K562 (cell line): ENCODE results near the gene PGAP3. TPM values are rescaled to one million over a fixed set of nuclear protein-coding genes. Genes with fewer than 3 reads are reported as not detected.

ENCODE experiments used
- BCLAF1 ChIP-seq, 2 experiments: fragments of 450-650 bp in 1 of 2; IDR thresholded peaks; 2 replicates each; pipeline ENCODE4 v1.6.1; 2011 to 2017; ENCODE audit warnings: low read depth in 2 of 2, antibody characterized with exemption in 1 of 2, borderline replicate concordance in 1 of 2, low read length in 1 of 2, mild to moderate bottlenecking in 1 of 2, mixed read lengths in 1 of 2; ENCODE audit not compliant: control insufficient read depth in 1 of 2
- BCOR ChIP-seq: fragments of 450-650 bp; IDR thresholded peaks from 2 replicates; pipeline ENCODE4 v1.6.1; 2016
- BRD4 ChIP-seq: fragments of 200-600 bp; sonication (generic); IDR thresholded peaks from 2 replicates; pipeline ENCODE4 v1.6.1; 2017; ENCODE audit warnings: inconsistent platforms
- BRF2 ChIP-seq: IDR thresholded peaks from 3 replicates; pipeline ENCODE4 v1.6.1; 2011; ENCODE audit warnings: borderline replicate concordance, mild to moderate bottlenecking; ENCODE audit not compliant: insufficient read length, insufficient read depth
- CBX3 ChIP-seq, 2 experiments: IDR thresholded peaks; 1 replicate in 1 of 2; 2 replicates in 1 of 2; pipeline ENCODE4 v1.6.1; 2012; ENCODE audit warnings: inconsistent platforms in 2 of 2, low read length in 2 of 2, borderline replicate concordance in 1 of 2, control low read depth in 1 of 2
- CLOCK ChIP-seq: fragments of 250-450 bp; sonication (Bioruptor Pico); IDR thresholded peaks from 2 replicates; pipeline ENCODE4 v1.4.0; 2020; ENCODE audit warnings: mild to moderate bottlenecking, moderate library complexity, borderline replicate concordance
- CSDE1 ChIP-seq, 2 experiments: fragments of 450-650 bp; IDR thresholded peaks; 2 replicates each; pipeline ENCODE4 v1.6.1; 2016; ENCODE audit warnings: mild to moderate bottlenecking in 1 of 2
- ELF4 ChIP-seq: fragments of 450-650 bp; formaldehyde crosslinking; IDR thresholded peaks from 2 replicates; pipeline ENCODE4 v1.4.0; 2022; ENCODE audit warnings: missing genetic modification characterization
- MAFK ChIP-seq: IDR thresholded peaks from 2 replicates; pipeline ENCODE4 v1.6.1; 2011; ENCODE audit warnings: low read length, improper control_type of control experiment
- MTA1 ChIP-seq: fragments of 450-650 bp; IDR thresholded peaks from 2 replicates; pipeline ENCODE4 v1.6.1; 2017; ENCODE audit warnings: borderline replicate concordance
- NFRKB ChIP-seq: fragments of 450-650 bp; IDR thresholded peaks from 2 replicates; pipeline ENCODE4 v1.6.1; 2016; ENCODE audit warnings: low read depth
- PHF21A ChIP-seq: fragments of 450-650 bp; IDR thresholded peaks from 2 replicates; pipeline ENCODE4 v1.6.1; 2017; ENCODE audit warnings: low read depth, borderline replicate concordance
- PTTG1 ChIP-seq: fragments of 450-650 bp; IDR thresholded peaks from 2 replicates; pipeline ENCODE4 v1.6.1; 2016; ENCODE audit warnings: low read depth, mild to moderate bottlenecking, missing genetic modification characterization, missing compliant biosample characterization
- PYGO2 ChIP-seq: fragments of 450-650 bp; IDR thresholded peaks from 2 replicates; pipeline ENCODE4 v1.6.1; 2016; ENCODE audit warnings: mild to moderate bottlenecking, missing genetic modification characterization, moderate library complexity, missing compliant biosample characterization
- SMARCA4 ChIP-seq: fragments of 450-650 bp; IDR thresholded peaks from 2 replicates; pipeline ENCODE4 v1.6.1; 2016
- SOX6 ChIP-seq: fragments of 450-650 bp; IDR thresholded peaks from 2 replicates; pipeline ENCODE4 v1.6.1; 2014; ENCODE audit warnings: mild to moderate bottlenecking
- ZBTB9 ChIP-seq: fragments of 450-650 bp; formaldehyde crosslinking; IDR thresholded peaks from 2 replicates; pipeline ENCODE4 v1.4.0; 2020; ENCODE audit warnings: mild to moderate bottlenecking, moderate library complexity
- ZNF134 ChIP-seq: fragments of 250-450 bp; sonication (Bioruptor Pico); conservative IDR thresholded peaks from 2 replicates; pipeline ENCODE4 v1.4.0; 2020
- ZNF165 ChIP-seq: fragments of 250-450 bp; sonication (Bioruptor Pico); IDR thresholded peaks from 2 replicates; pipeline ENCODE4 v1.4.0; 2020; ENCODE audit warnings: borderline replicate concordance
- ZNF232 ChIP-seq: sonication (generic); formaldehyde crosslinking; IDR thresholded peaks from 2 replicates; pipeline ENCODE4 v1.8.0; 2022; ENCODE audit warnings: mild to moderate bottlenecking, missing genetic modification reagents
- ZNF24 ChIP-seq: fragments of 450-650 bp; IDR thresholded peaks from 2 replicates; pipeline ENCODE4 v1.6.1; 2016
- ZNF253 ChIP-seq: fragments of 250-450 bp; sonication (Bioruptor Pico); conservative IDR thresholded peaks from 2 replicates; pipeline ENCODE4 v1.6.1; 2021; ENCODE audit warnings: mild to moderate bottlenecking
- ZNF282 ChIP-seq: sonication (generic); formaldehyde crosslinking; IDR thresholded peaks from 2 replicates; pipeline ENCODE4 v1.8.1; 2023; ENCODE audit warnings: missing genetic modification reagents
- polyA plus RNA-seq, 8 experiments: library from polyadenylated mRNA; depleted of rRNA in 4 of 8; stranded (reverse) in 5 of 8; unstranded in 3 of 8; fragments of >200 nt; fragmentation: Nextera tagmentation in 2 of 8; fragmentation: Illumina TruSeq in 1 of 8; extraction: Ambion mirVana in 2 of 8; extraction: Trizol in 1 of 8; gene quantifications; 2 replicates each; pipeline versions ENCODE4 v1.2.1 to v1.2.3, GENCODE V29; 2011 to 2014; ENCODE audit warnings: inconsistent platforms in 1 of 8, missing spikeins in 1 of 8
- total RNA-seq, 7 experiments: library from RNA; depleted of rRNA in 6 of 7; stranded (reverse); fragments of >200 nt in 6 of 7; fragmentation: Illumina TruSeq in 2 of 7; extraction: Trizol in 2 of 7; gene quantifications; 2 replicates each; pipeline versions ENCODE4 v1.2.1 to v1.2.3, GENCODE V29; 2011 to 2021; ENCODE audit warnings: low replicate concordance in 1 of 7

PGAP3 gene
- total and polyA plus RNA-seq, 9 of the 15 experiments (the other 6 are each of a cell fraction or from before 2014, with no cell fraction given), result 0.38 to 9.4 (median 4.5) TPM

GRCh38 chr17:39650121-39650579, 37.7 kb downstream of the PGAP3 start (continued):
- TF ChIP-seq ELF4 (CRISPR knock-in tag), result peak; percentile 78; the same call in 1 of the 2 replicates
- no peak for TF ChIP-seq ZNF253 (CRISPR knock-in tag)
- no peak for TF ChIP-seq BRD4
- TF ChIP-seq BCOR, result 0 out of 2 replicates have a peak, but pooled peaks have one; percentile 6
- peak; percentile 76 for TF ChIP-seq SOX6
- peak; percentile 83 for TF ChIP-seq MTA1
- no peak for TF ChIP-seq ZNF165 (CRISPR knock-in tag)
- TF ChIP-seq PTTG1 (tag), result peak; percentile 28; the same call in 1 of the 2 replicates
- 0 out of 2 replicates have a peak, but pooled peaks have one; percentile 51 for TF ChIP-seq ZBTB9 (CRISPR knock-in tag)
- TF ChIP-seq ZNF282 (CRISPR knock-in tag), result no peak
- TF ChIP-seq CBX3 (IDR thresholded peaks at IDR 0.05; ENCODE audit: borderline replicate concordance in 1 of 2, low read length in 2 of 2), result peak in 1 of 2 experiments; percentile 84; a peak in 2 of 3 replicates
- no peak for TF ChIP-seq PHF21A
- TF ChIP-seq BCLAF1 (IDR thresholded peaks at IDR 0.05; ENCODE audit: borderline replicate concordance in 1 of 2, control insufficient read depth in 1 of 2, low read depth in 2 of 2, low read length in 1 of 2), result no peak
- TF ChIP-seq PYGO2 (tag), result no peak
- no peak for TF ChIP-seq BRF2
- TF ChIP-seq CSDE1 (IDR thresholded peaks at IDR 0.05), result no peak
- TF ChIP-seq ZNF232, result no peak
- TF ChIP-seq ZNF134, result peak; percentile 62
- peak; percentile 80 for TF ChIP-seq NFRKB
- no peak for TF ChIP-seq CLOCK (CRISPR knock-in tag)
- peak; percentile 81 for TF ChIP-seq MAFK
- TF ChIP-seq SMARCA4, result peak; percentile 86
- TF ChIP-seq ZNF24, result no peak
